GM23338 (cell line): ENCODE measurements around the gene SLC6A19. TPM values are rescaled to one million over a fixed set of nuclear protein-coding genes. Genes with fewer than 3 reads are reported as not detected.

Source experiments
- ATAC-seq: fragments of 200-7000 bp; cut with Tn5 transposase; 3 replicates; pipeline ENCODE4 v1.9.1; 2020
- DNase-seq: peaks from one replicate; pipeline ENCODE4 v3.0.0-alpha.2; 2015; ENCODE audit warnings: low spot score
- H2AFZ ChIP-seq: fragments of 200-600 bp; sonication (generic); 2 replicates; pipeline ENCODE4 v1.8.0; 2016; ENCODE audit warnings: antibody characterized with exemption, mild to moderate bottlenecking, moderate library complexity
- H3F3A ChIP-seq: fragments of 200-600 bp; sonication (generic); replicated peaks from 2 replicates; pipeline ENCODE4 v1.8.0; 2017; ENCODE audit warnings: antibody characterized with exemption, mixed run types, low read depth
- H3K27ac ChIP-seq: fragments of 200-600 bp; sonication (generic); 2 replicates; pipeline ENCODE4 v1.6.1; 2016; ENCODE audit warnings: low read depth
- H3K27me3 ChIP-seq: fragments of 200-600 bp; sonication (generic); 2 replicates; pipeline ENCODE4 v1.8.0; 2016; ENCODE audit warnings: mild to moderate bottlenecking, mixed run types, moderate library complexity; ENCODE audit not compliant: insufficient read depth
- H3K36me3 ChIP-seq: fragments of 200-600 bp; sonication (generic); 2 replicates; pipeline ENCODE4 v1.8.0; 2016; ENCODE audit warnings: mild to moderate bottlenecking; ENCODE audit not compliant: insufficient read depth
- H3K4me1 ChIP-seq: fragments of 200-600 bp; sonication (generic); 2 replicates; pipeline ENCODE4 v1.8.0; 2016; ENCODE audit warnings: mild to moderate bottlenecking, moderate library complexity; ENCODE audit not compliant: insufficient read depth
- H3K4me2 ChIP-seq: fragments of 200-600 bp; sonication (generic); 2 replicates; pipeline ENCODE4 v1.7.1; 2017; ENCODE audit warnings: mixed run types
- H3K4me3 ChIP-seq: fragments of 200-600 bp; sonication (generic); 2 replicates; pipeline ENCODE4 v1.6.1; 2016; ENCODE audit warnings: mixed run types
- H3K79me2 ChIP-seq: fragments of 200-600 bp; sonication (generic); replicated peaks from 2 replicates; pipeline ENCODE4 v1.8.0; 2017; ENCODE audit warnings: mild to moderate bottlenecking; ENCODE audit not compliant: insufficient read depth
- H3K9me2 ChIP-seq: fragments of 200-600 bp; sonication (generic); 2 replicates; pipeline ENCODE4 v1.8.0; 2017; ENCODE audit not compliant: insufficient read depth
- H4K20me1 ChIP-seq: fragments of 200-600 bp; sonication (generic); replicated peaks from 2 replicates; pipeline ENCODE4 v1.8.0; 2017; ENCODE audit warnings: mild to moderate bottlenecking; ENCODE audit not compliant: insufficient read depth
- H3K27ac Mint-ChIP-seq: 2 replicates; pipeline ENCODE4 v1.8.0; 2020; ENCODE audit warnings: inconsistent platforms, mild to moderate bottlenecking, moderate library complexity, mixed read lengths
- H3K27me3 Mint-ChIP-seq: 3 replicates; pipeline ENCODE4 v1.8.0; 2022; ENCODE audit warnings: low read depth, mild to moderate bottlenecking, moderate library complexity, mixed read lengths, inconsistent platforms; ENCODE audit not compliant: insufficient read depth, poor library complexity
- H3K36me3 Mint-ChIP-seq: 3 replicates; pipeline ENCODE4 v1.8.0; 2021; ENCODE audit warnings: low read depth, mild to moderate bottlenecking, inconsistent platforms, moderate library complexity, mixed read lengths
- H3K4me1 Mint-ChIP-seq: 3 replicates; pipeline ENCODE4 v1.8.0; 2020; ENCODE audit warnings: mild to moderate bottlenecking, inconsistent platforms, mixed read lengths
- H3K4me3 Mint-ChIP-seq: 3 replicates; pipeline ENCODE4 v1.8.0; 2021; ENCODE audit warnings: moderate library complexity, mild to moderate bottlenecking, inconsistent platforms, mixed read lengths
- H3K9me3 Mint-ChIP-seq: 3 replicates; pipeline ENCODE4 v1.8.0; 2020; ENCODE audit warnings: moderate library complexity, mild to moderate bottlenecking, inconsistent platforms, mixed read lengths
- CREB1 ChIP-seq: fragments of 250-450 bp; sonication (Bioruptor Pico); IDR thresholded peaks from 2 replicates; pipeline ENCODE4 v1.5.0; 2020; ENCODE audit warnings: low read depth, mild to moderate bottlenecking, moderate library complexity
- CTCF ChIP-seq, 2 experiments: fragments of 200-600 bp in 1 of 2; sonication (generic) in 1 of 2; conservative IDR thresholded peaks; 2 replicates each; pipeline versions ENCODE4 v1.5.1 to v1.6.1; 2016 to 2017; ENCODE audit warnings: antibody characterized with exemption in 2 of 2, low read depth in 2 of 2, mild to moderate bottlenecking in 2 of 2, moderate library complexity in 1 of 2
- ETS1 ChIP-seq: IDR thresholded peaks from 2 replicates; pipeline ENCODE4 v1.6.1; 2016; ENCODE audit warnings: antibody characterized with exemption
- EZH2phosphoT487 ChIP-seq: fragments of 200-600 bp; sonication (generic); IDR thresholded peaks from one replicate; pipeline ENCODE4 v1.8.1; 2018; ENCODE audit warnings: antibody characterized with exemption; ENCODE audit not compliant: unreplicated experiment
- JUNB ChIP-seq: IDR thresholded peaks from one replicate; pipeline ENCODE4 v1.6.1; 2016; ENCODE audit warnings: antibody characterized with exemption; ENCODE audit not compliant: unreplicated experiment
- NANOG ChIP-seq: IDR thresholded peaks from 2 replicates; pipeline ENCODE4 v1.6.1; 2016; ENCODE audit warnings: antibody characterized with exemption, borderline replicate concordance
- POLR2AphosphoS5 ChIP-seq: IDR thresholded peaks from 2 replicates; pipeline ENCODE4 v1.6.1; 2016; ENCODE audit warnings: antibody characterized with exemption, low read depth
- REST ChIP-seq: IDR thresholded peaks from one replicate; pipeline ENCODE4 v1.6.1; 2018; ENCODE audit warnings: antibody characterized with exemption; ENCODE audit not compliant: unreplicated experiment
- STAT1 ChIP-seq: IDR thresholded peaks from one replicate; pipeline ENCODE4 v1.6.1; 2016; ENCODE audit warnings: antibody characterized with exemption; ENCODE audit not compliant: unreplicated experiment
- ZNF114 ChIP-seq: fragments of 250-450 bp; sonication (Bioruptor Pico); IDR thresholded peaks from 2 replicates; pipeline ENCODE4 v1.5.0; 2020; ENCODE audit warnings: mild to moderate bottlenecking, moderate library complexity
- ZNF462 ChIP-seq: fragments of 250-450 bp; sonication (Bioruptor Pico); IDR thresholded peaks from 2 replicates; pipeline ENCODE4 v1.5.0; 2020; ENCODE audit warnings: mild to moderate bottlenecking, moderate library complexity
- polyA plus RNA-seq: library from polyadenylated mRNA; unstranded; fragments of >200 nt; fragmentation: Nextera tagmentation; extraction: Ambion mirVana; gene quantifications from 2 replicates; pipeline ENCODE4 v1.2.1, GENCODE V29; 2016
- total RNA-seq: library from RNA; depleted of rRNA; stranded (reverse); fragments of >200 nt; shearing (Covaris generic); gene quantifications from 2 replicates; pipeline ENCODE4 v1.2.3, GENCODE V29; 2014

The SLC6A19 gene
- total and polyA plus RNA-seq, 2 experiments from 2014 or later, result not detected

- no peak for TF ChIP-seq ZNF462
- TF ChIP-seq CREB1 (CRISPR knock-in tag), result no peak
- no peak for TF ChIP-seq JUNB
- TF ChIP-seq ZNF114 (CRISPR knock-in tag), result no peak
- no peak for TF ChIP-seq NANOG
- no peak for TF ChIP-seq STAT1
- no peak for TF ChIP-seq POLR2AphosphoS5
Observed at GRCh38 chr5:1270426-1270825, 69.0 kb downstream of the SLC6A19 start (continued).

GRCh38 chr5:1270933-1271914, 69.8 kb downstream of the SLC6A19 start:
- no peak overlapping the region for H3K4me3 ChIP-seq
- no peak overlapping the region for H2AFZ ChIP-seq
- H3K4me3 Mint-ChIP-seq, result no peak overlapping the region
- H3K4me1 ChIP-seq, result no peaks in the 10 kb centered on the region
- H3K9me3 Mint-ChIP-seq, result no peaks in the 10 kb centered on the region
- H3K27ac Mint-ChIP-seq, result no peak overlapping the region
- no peaks in the 10 kb centered on the region for H3K4me1 Mint-ChIP-seq
- no peak overlapping the region for H3K27ac ChIP-seq
- H4K20me1 ChIP-seq, result no peaks in the 10 kb centered on the region
- H3F3A ChIP-seq, result no peaks in the 10 kb centered on the region
- DNase-seq, result no peak
- H3K79me2 ChIP-seq, result peaks cover 17% of the 10 kb centered on the region
- H3K36me3 Mint-ChIP-seq, result peaks cover 55% of the 10 kb centered on the region
- no peak for ATAC-seq
- peaks cover 18% of the 10 kb centered on the region; the same call in 1 of the 2 replicates for H3K36me3 ChIP-seq
- no peaks in the 10 kb centered on the region for H3K27me3 ChIP-seq
- H3K9me2 ChIP-seq, result no peaks in the 10 kb centered on the region
- H3K4me2 ChIP-seq, result no peak overlapping the region
- H3K27me3 Mint-ChIP-seq, result peaks cover 3% of the 10 kb centered on the region
- no peak for TF ChIP-seq JUNB
- TF ChIP-seq ZNF114 (CRISPR knock-in tag), result no peak
- no peak for TF ChIP-seq CTCF (conservative IDR thresholded peaks at IDR 0.05; ENCODE audit: low read depth in 2 of 2)
- no peak for TF ChIP-seq EZH2phosphoT487
- TF ChIP-seq STAT1, result no peak
- no peak for TF ChIP-seq REST
- no peak for TF ChIP-seq ETS1
